Measurements from ENCODE around the gene PNPO.
"Not testable (repeated sequence)": the region's sequence is repeated elsewhere in the genome, so short reads cannot be mapped to it uniquely, and the experiment has no call there.

Gene PNPO

DNA sequence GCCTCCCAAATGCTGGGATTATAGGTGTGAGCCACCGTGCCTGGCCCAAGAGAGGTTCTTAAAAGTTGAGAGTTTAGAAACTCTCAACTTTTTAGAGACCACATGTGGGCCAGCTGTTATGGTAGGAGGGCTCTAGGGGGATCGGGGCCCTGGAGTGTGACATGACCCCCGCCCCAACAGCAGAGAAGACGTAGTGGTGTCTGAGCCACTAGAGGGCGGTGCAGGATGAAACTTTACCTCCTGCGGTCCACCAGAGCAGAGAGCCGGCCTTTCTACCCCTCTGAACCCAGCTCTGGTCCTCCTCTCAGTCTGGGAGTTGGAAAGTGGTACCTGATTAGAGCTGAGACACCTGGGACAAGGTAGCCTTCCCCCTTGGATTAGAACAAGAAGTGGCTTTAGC, 37.0 kb downstream of the PNPO start:
- peak; percentile 84 to 87 for DNase-seq

DNA sequence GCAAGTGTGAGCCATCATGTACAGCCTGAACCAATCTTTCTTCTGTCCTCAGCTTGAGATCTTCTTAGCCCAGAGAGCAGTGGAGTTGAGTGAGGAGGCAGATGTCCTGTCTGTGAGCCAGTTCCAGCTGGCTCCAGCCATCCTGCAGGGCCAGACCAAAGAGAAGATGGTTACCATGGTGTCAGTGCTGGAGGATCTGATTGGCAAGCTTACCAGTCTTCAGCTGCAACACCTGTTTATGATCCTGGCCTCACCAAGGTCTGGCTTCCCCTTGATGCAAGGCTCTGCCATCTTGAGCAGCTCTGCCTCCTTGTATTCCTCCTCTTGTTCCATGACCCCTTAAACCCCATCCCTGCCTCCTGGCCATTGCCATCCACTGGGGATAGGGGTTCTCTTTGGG, 39.2 kb downstream of the PNPO start:
- no peak for DNase-seq

DNA sequence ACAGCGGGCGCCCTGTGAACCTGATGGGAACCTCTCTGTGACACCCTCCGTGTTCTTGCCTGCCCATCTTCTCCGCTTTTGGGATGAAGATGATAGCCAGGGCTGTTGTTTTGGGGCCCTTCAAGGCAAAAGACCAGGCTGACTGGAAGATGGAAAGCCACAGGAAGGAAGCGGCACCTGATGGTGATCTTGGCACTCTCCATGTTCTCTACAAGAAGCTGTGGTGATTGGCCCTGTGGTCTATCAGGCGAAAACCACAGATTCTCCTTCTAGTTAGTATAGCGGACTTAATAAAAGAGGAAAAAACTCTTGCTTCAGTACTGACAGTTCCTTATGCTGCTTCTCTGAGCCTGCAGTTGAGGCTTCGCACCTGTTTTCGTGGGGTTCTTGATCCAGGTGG, 40.1 kb downstream of the PNPO start:
- DNase-seq: peak; percentile 91 to 93

DNA sequence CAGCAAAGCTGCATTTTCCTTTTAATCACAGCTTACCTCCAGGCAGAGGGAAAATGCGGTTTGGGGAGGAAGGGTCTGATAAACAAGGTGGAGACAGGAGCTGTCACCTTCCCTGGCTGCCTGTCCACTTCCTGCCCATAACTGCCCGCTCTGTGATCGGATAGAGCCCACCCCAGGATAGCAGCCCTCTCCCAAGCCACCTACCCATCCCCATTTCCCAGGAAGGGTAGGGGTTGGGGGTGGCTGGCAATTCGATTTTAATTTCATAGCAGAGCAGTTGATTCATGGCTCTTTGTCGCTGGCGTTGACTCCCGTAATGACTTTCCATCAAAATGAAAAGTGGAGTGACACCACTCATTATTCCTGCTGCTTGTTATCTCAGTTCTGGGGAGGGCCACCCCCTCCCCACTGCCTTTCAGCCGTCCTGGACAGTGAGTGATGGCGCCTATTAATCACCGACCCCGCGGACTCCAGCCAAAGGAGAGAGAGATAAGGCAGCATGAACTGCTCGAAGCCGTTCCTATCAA, 40.8 kb downstream of the PNPO start:
- DNase-seq: no peak

DNA sequence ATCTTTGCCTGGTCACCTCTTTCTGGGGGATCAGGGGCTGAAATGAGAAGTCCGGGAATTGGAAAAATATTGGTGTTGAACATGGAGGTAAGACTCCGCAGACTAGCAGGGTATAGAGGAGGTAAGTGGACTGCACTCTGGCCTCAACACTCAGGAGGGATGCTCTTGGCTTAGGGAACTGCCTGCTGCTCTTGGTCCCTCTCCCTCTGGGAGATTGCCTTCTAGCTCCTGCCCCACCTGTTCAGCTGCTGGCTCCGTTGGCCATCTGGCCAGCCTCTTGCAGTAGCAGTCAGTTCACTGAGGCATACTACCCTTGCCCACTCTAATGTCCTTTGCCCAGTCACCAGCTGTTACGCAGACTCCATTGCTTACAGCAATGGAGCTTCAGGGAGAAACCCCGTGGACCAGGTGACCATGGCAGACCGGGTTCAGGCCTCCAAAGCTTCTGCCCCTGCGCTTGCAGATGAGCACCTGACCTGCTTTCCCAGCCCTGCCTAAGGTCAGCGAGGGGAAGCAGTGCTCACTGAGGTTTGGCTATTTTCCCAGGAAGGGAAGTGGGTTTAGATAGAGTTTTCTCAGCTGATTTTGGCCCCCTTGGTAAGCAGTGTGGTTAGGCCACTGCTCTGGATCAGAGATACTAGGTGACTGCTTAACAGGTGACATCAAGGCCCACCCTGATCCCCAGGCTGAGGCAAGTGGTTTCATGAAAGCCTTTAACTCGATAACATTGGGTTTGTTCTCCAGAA, 41.4 kb downstream of the PNPO start:
- no peak for DNase-seq

DNA sequence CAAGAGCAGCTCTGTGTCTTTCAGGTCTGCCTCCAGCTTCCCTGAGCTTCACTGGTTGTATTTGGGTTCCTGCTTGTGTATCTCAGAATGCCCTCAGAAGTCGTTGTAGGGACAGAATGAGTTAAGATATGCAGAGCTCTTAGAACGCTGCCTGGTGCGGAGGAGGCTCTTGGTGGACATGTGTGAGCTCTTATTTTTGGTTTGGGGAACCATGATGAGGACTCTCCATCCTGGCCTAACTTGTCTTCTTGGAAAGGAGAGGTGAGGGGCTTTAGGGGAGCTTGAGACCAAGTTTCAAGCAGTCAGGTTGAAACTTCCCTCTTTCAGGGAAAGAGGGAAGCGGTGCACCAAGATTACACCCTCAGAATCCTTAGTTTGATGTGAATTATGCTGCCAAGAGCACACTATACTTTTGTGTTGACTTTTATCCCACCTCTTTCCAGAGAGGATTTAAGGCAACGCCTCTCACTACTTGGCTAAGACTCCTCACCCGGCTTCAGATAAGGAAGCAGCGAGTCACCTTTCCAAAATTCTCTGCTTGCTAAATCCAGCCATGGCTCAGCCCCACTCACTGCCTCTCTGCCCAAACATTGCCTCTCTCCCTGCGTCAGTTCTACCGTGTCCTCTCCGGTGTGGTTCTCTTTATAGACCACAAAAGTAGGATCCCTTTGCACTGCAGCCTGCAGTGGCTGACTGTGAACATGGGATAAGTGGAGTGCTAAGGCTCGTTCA, 42.3 kb downstream of the PNPO start:
- DNase-seq: no peak

DNA sequence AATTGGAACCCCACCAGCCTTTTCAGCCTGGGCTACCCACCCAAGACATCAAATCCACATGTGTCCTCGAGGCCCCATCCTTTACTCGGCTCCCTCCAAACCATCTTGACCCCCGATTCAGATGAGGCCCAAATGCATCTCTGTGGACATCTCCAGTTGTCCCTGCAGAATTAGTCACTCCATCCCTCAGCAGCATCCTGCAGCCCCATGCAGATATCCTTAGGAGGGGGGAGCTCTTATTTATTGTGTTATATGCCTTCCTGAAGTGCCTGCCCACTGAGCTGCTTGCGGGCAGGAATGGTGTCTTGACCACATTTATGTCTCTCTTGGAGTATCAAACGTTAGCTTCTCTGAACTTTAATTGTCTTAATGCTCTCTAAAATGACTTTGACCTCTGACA, 45.1 kb downstream of the PNPO start:
- no peak for DNase-seq

DNA sequence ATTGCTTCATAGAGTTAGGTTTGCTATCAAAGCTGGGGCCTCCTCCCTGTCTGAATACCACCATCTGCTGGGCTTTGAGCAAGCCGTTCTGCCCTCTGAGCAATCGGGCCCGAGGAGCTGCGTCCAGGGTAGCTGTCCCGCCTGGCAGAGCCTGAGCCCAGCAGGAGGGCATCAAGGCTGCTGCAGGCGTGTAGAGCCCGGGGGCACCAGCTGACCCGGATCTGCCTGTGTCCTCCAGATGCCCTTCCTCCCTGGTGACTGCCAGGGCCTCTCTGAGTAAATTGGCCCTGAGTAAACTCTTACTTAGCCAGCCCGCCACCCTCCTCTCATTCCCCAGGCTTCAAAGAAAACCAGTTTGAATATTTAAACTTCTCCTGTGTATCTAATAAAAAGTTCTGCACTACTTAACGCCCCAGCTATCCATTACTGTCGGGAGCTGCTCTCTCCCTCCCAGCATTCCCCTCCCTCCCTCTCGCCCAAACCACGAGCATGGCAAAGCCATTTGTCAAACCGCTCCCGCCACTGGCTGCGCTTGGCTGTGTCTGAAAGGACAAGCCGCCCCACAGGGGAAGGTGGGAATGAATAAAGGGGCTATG, 46.0 kb downstream of the PNPO start:
- DNase-seq: no peak

DNA sequence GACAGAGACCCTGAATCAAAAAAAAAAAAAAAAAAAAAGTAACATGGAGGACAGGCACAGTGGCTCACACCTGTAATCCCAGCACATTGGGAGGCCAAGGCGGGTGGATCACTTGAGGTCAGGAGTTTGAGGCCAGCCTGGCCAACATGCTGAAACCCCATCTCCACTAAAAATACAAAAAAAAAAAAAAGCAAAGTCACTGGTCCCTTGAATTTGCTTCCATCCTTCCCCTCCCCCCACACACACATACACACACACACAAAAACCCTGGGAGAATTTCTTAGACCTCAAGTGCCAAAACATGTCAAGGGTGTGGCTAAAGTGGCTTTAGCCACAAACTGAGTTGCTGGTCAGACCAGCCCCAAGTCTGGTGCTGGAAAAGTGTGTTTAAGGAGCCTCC, 47.1 kb downstream of the PNPO start:
- DNase-seq: not testable (repeated sequence)

DNA sequence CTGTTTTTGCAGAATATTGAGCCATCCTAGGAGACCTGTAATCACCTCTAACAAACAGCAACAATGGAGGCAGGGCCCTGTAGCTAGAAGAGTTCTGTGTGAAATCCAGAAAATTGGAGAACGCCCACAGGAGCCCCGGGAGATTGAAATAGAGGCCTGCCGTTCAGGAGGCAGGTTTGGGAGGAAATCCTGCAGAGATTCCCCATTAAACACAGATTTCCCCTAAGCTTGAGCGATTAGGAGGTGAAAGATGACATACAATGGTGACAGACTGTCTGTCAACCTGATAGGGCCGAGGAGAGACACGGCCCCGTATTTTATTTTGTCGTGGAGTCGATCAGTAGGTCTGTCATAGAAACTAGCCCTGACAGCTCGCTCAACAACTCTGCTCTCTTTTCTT, 47.8 kb downstream of the PNPO start:
- DNase-seq: no peak

DNA sequence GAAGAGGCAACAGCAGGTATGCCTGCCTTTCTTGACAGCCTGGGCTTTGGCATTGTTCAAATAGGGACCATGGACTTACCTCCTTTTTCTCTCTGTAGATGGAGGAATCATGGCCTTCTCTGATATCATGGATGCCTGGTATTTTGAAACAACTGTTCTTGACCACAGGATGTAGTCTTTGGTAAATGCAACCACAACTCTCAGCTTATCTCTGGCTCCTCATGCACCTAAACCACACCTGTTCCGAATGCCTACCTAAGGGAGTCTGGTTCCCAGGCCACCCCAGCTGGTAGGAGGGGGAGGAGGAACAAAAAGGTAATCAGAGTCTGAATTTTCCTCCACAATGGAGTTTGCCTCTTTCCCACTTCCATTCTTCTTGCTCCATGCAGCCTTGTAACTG, 48.3 kb downstream of the PNPO start:
- DNase-seq: no peak

DNA sequence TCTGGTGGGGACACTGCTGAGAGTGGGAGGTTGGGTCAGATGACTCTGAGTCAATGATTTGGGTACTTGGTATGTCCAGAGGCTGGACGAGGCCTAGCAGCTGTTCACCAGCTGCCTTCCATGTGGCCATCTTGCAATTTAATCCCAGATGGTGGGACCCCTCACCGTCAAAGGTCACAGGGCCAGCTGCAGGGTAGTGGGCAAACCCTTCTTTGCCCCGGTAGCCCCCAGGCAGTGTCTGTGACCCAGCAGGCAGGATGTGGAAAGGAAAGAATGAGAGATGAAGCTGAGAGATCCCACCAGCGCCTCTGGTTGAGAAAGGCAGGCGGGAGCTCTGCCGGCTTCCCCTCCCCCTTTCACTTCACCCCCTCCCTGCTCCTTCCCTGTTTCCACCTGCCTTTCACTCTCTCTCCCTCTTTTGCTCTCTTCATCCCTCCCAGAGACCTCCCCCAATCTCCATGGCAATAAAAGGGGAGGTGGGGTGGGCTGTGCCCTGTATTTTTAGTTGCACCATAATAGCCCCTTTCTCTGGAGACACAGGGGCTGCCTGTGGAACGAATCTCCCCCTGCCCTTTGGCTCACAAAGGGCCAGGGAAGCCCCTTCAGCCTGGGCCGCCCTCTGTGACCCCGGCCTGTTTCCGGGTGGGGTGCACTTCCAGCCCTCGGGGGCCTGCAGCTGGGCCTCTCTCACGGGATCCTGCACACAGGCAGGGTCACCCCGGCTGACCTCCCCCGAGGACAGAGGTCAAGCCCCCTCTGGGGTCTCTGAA, 49.8 kb downstream of the PNPO start:
- DNase-seq: no peak

DNA sequence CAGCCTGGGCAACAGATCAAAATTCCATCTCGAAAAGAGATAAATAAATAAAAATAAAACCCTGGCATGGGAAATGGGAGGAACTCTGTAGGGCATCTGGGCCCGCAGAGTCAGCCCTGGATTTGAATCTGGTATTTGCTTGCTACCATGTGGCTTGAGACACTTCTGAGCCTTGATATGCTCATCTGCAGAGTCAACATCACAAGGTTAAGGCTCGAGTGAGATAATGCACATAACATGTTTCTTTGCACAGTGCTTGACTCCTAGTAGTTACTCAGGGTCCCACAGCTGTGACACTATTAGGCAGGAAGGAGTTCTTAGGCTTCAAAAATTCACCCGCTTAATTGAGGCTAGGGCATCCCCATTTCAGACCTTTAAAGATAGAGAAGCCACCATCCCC, 50.8 kb downstream of the PNPO start:
- no peak for DNase-seq

DNA sequence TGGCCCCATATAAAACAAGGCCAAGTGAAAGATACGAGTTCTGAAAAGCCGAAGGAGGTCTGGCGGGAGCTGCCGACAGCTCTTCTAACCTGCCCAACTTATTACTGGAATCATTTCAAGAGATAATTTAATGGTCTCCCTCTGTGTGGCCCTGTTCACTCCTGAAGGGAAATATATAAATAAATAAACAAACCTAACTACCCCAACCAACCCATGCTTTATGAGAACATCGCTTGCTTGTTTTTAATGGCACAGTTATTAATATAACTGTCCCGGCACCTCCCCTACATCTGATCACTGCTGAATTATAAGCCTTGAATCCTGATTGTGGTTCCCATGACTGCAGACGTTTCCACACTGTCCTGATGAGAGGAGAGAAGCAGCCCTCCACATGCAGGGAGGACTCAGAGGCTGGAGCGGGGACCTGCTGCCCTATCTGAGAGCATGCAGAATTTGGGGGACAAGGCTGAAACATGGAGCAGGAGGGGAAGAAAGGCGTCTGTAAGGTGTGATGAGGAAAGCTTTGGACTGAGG, 51.7 kb downstream of the PNPO start:
- no peak for DNase-seq

DNA sequence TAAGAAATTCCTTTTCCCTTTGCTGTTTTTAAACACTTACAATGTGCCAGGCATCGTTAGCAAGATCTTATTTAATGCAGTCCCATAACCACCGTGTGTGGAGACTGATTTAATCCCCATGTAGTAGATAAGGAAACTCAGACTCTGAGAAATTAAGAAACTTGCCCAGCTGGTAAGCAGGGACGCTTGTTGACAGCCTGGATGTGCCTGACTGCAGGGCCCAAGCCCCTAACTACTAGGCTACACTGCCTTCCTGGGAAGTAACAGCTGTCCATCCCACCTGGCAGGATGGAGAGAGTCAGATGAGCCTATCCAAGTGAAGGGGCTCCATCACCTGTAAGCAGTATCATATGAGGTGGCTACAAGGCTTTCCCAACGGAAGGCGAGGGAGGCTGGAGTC, 52.6 kb downstream of the PNPO start:
- DNase-seq: no peak

DNA sequence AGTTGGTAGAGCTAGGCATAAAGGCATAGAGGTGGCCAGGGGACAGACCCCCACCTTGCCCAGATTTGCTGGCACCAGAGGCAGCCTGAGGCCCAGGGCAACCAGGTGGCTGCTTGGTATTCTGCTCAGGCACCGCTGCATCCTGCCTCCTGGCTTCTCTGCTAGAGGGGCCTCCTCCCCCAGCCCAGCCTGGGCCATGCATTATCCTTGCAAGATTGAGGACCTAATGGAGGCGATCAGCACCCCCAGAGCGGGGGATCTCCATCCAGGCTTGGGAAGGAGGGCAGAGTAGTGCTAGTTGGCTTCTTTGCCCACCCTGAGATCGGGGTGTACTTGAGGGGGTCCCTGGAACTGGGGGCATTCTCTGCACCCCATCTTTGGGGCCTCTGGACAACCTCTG, 53.4 kb downstream of the PNPO start:
- no peak for DNase-seq

DNA sequence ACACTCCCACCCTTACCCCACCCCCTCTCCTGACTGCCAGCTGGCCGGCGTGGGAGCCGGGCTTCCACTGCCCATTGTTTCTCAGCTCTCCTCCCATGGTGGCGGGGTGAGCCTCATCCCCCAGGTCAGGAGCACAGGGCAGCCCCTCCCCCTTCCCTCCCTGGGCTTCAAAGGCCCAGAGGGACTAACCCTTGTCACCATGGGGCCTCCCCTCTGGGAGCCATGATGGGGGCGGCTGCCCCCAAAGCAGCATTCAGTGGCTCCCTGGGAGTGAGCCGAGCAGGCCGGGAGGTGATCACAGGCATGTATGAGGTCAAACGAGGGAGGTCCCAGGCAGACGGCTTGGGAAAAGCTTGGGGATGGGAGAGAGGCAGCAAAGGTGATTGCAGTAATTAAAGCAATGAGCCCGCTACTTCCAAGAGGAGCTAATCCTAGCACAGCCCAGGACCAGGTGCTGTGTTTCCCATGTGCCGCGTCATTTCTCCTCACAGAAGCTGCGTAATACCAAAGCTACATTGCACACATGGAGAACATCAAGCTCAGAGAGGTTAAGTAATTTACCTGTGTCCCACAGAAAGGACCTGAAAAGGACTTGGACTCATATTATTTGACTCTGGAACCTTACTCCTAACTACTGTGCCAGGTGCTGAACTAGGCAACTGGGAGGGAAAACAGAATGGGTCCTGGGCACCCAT, 54.0 kb downstream of the PNPO start:
- no peak for DNase-seq

DNA sequence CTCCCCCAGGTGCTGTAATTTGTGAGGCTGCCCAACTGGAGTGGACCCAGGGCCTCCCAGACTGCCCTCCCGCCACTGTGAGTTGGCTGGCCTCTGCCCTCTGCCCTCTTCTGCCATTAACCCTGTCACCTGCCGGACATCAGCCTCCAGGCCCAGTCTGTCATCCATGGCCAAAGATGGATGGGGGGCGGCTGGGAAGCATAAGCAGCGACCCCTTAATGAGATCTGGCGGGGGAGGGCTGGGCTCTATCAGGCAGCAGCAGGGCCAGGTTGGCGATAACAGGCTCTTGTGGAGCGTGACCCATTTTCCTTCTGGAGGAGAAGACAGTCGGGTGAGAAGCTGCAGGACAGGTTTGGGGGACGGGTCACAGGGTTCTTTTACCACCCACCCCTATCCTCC, 54.8 kb downstream of the PNPO start:
- DNase-seq: no peak

DNA sequence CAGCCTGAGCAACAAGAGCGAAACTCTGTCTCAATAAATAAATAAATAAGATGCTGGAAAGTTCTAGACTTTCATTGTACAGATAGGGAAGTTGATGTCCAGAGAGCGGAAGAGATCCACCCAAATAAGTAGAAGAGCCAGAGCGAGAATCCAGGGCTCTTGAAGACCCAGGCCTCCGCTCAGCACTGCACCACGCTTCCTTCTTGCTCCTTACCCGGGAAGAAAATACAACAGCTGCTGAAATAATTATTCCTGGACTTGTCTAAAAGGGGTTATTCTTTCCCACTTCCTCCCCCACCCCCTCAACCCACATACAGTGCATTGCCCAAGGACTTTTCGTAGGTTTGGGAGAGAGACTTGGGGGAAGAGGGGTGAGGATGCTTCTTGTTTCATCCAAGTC, 56.2 kb downstream of the PNPO start:
- no peak for DNase-seq

DNA sequence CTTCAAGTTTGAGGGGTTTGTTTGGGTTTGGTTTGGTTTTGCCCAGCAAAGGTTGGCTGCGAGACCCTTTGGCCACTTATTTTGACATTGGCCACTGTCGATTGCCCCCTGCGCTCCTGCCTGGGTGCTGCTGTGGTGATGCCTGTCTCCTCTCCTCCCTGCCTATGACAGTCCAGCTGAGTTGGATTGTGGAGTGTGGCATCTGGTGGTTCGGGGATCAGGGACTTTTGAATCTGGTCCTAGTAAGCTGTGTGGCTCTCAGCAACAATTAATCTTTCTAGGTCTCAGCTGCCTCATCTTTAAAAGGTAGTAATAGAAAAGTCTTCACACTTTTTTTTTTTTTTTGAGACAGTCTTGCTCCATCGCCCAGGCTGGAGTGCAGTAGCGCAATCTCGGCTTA, 56.7 kb downstream of the PNPO start:
- no peak for DNase-seq

Data from Kasumi-1 (cell line).